Right lobe of liver (tissue), 6 donors: ENCODE data around the gene IRX5. TPM values are rescaled to one million over a fixed set of nuclear protein-coding genes. Genes with fewer than 3 reads are reported as not detected.

ENCODE experiments used
- ATAC-seq, 4 donors: fragments of 200-7000 bp; cut with Tn5 transposase; one replicate each; pipeline ENCODE4 v1.9.1; 2020; ENCODE audit warnings: mild to moderate bottlenecking in 4 of 4, moderate library complexity in 4 of 4
- DNase-seq, 3 donors: peaks; one replicate each; pipeline ENCODE4 v3.0.0-alpha.2; 2020
- H3K27ac ChIP-seq, 3 donors: fragments of 200-600 bp; one replicate each; pipeline ENCODE4 v1.8.0; 2022
- H3K27me3 ChIP-seq, 2 donors: fragments of 200-600 bp; one replicate each; pipeline ENCODE4 v1.8.0; 2022
- H3K36me3 ChIP-seq, 4 donors: fragments of 200-600 bp; sonication (generic) in 1 of 4; one replicate each; pipeline versions ENCODE4 v1.5.1 to v1.8.0; 2017 to 2022; ENCODE audit warnings: control low read depth in 1 of 4
- H3K4me1 ChIP-seq, 4 donors: fragments of 200-600 bp; sonication (generic) in 1 of 4; one replicate each; pipeline versions ENCODE4 v1.5.1 to v1.8.0; 2017 to 2022; ENCODE audit warnings: control low read depth in 1 of 4
- H3K4me3 ChIP-seq, 3 donors: fragments of 200-600 bp; one replicate each; pipeline ENCODE4 v1.8.0; 2022
- H3K9me3 ChIP-seq, 4 donors: fragments of 200-600 bp; sonication (generic) in 1 of 4; one replicate each; pipeline versions ENCODE4 v1.5.1 to v1.8.0; 2017 to 2022; ENCODE audit warnings: control low read depth in 1 of 4
- POLR2A ChIP-seq: fragments of 450-650 bp; IDR thresholded peaks from one replicate; pipeline ENCODE4 v1.6.1; 2017; ENCODE audit warnings: antibody characterized with exemption, mild to moderate bottlenecking
- WGBS: methylation state at CpG from one replicate; pipeline ENCODE4 v1.1.6; 2018; ENCODE audit warnings: low coverage, low lambda C conversion rate; ENCODE audit not compliant: insufficient coverage; ENCODE audit errors: missing lambda C conversion rate; 5-methylcytosine and 5-hydroxymethylcytosine counted together
- intact Hi-C, 2 donors: fragments of 100-400 bp; cut with DNase I; formaldehyde crosslinking; loops; one replicate each; pipeline versions ENCODE4 v1.11.2 to v1.14.1; 2022
- total RNA-seq, 6 experiments: library from RNA; depleted of rRNA in 2 of 6; stranded (reverse); fragments of >200 nt in 2 of 6; fragmentation: NEBNext Ultra II Directional in 3 of 6; extraction: Animal tissue kit (Norgen Biotek cat#: 25700) in 3 of 6; gene quantifications; one replicate each; pipeline versions ENCODE4 v1.1.0 to v1.2.4, GENCODE V29; 2016 to 2023
- TF ChIP-seq, protein P1 (sequence below), 4 donors: fragments of 200-600 bp in 3 of 4; fragments of 450-650 bp in 1 of 4; IDR thresholded peaks; one replicate each; pipeline versions ENCODE4 v1.5.1 to v1.8.0; 2016 to 2022; ENCODE audit warnings: antibody characterized with exemption in 4 of 4, mild to moderate bottlenecking in 2 of 4
- donor health status: DM: no; HTN: yes; CAD: no.
- donor health status: DM: no; HTN: no; CAD: no.
- donor health status: DM: no; HTN: no; CAD: no.
- donor health status: DM: no; HTN: yes; CAD: no.
- donor health status: DM: no; HTN: yes; CAD: no.

The IRX5 gene
- total RNA-seq, 6 experiments from 2014 or later, result not detected

- Histone ChIP-seq H3K27me3 (no peaks in the 10 kb centered on the region), H3K36me3 (no peaks in the 10 kb centered on the region), H3K9me3 (no peaks in the 10 kb centered on the region), H3K4me3 (no peak overlapping the region), H3K4me1 (no peaks in the 10 kb centered on the region), H3K27ac (no peak overlapping the region)
- TF ChIP-seq POLR2A, result no peak
- TF ChIP-seq, protein P1, sequence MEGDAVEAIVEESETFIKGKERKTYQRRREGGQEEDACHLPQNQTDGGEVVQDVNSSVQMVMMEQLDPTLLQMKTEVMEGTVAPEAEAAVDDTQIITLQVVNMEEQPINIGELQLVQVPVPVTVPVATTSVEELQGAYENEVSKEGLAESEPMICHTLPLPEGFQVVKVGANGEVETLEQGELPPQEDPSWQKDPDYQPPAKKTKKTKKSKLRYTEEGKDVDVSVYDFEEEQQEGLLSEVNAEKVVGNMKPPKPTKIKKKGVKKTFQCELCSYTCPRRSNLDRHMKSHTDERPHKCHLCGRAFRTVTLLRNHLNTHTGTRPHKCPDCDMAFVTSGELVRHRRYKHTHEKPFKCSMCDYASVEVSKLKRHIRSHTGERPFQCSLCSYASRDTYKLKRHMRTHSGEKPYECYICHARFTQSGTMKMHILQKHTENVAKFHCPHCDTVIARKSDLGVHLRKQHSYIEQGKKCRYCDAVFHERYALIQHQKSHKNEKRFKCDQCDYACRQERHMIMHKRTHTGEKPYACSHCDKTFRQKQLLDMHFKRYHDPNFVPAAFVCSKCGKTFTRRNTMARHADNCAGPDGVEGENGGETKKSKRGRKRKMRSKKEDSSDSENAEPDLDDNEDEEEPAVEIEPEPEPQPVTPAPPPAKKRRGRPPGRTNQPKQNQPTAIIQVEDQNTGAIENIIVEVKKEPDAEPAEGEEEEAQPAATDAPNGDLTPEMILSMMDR (IDR thresholded peaks at IDR 0.05), result no peak
- intact Hi-C loops, result no loop called here
- ATAC-seq (no peak), DNase-seq (no peak)
- WGBS, result 35% methylated on average over 3 of the region's 4 CpGs
Observed at GRCh38 chr16:54977211-54977610, 46.5 kb downstream of the IRX5 start.

- no peak for ATAC-seq
- no peaks in the 10 kb centered on the region for H3K4me1 ChIP-seq
- intact Hi-C loops, result no loop called here
- H3K9me3 ChIP-seq, result no peaks in the 10 kb centered on the region
- H3K27ac ChIP-seq, result no peak overlapping the region
- H3K4me3 ChIP-seq, result no peak overlapping the region
- no peaks in the 10 kb centered on the region for H3K36me3 ChIP-seq
- DNase-seq, result no peak
- WGBS, result 33% methylated on average over 1 of the region's 5 CpGs
- TF ChIP-seq, protein P1 (IDR thresholded peaks at IDR 0.05), result no peak
- TF ChIP-seq POLR2A, result no peak
- no peaks in the 10 kb centered on the region for H3K27me3 ChIP-seq
Observed at GRCh38 chr16:54980821-54981220, 50.2 kb downstream of the IRX5 start.
